ENCODE data around the gene INSYN2A. TPM values are rescaled to one million over a fixed set of nuclear protein-coding genes. Genes with fewer than 3 reads are reported as not detected.

The INSYN2A gene
- polyA plus RNA-seq, 3 donors = not detected

- WGBS (ENCODE audit: insufficient coverage) = 90% methylated on average over 10 of the region's 12 CpGs
- no peaks in the 10 kb centered on the region for H3K9me3 Mint-ChIP-seq
- H3K27ac Mint-ChIP-seq = no peak overlapping the region
- no peak overlapping the region for H3K4me3 Mint-ChIP-seq
- H3K4me1 Mint-ChIP-seq = no peaks in the 10 kb centered on the region
- Histone ChIP-seq H3K9me3 (replicated peaks in 1 of 2; ENCODE audit: control insufficient read depth in 1 of 2, insufficient read depth in 1 of 2, low read length in 2 of 2) (no peaks in the 10 kb centered on the region), H3K4me2 (replicated peaks; ENCODE audit: extremely low read depth, low read length, poor library complexity, severe bottlenecking) (no peak overlapping the region), H3K27me3 (ENCODE audit: control insufficient read depth in 2 of 2, insufficient read depth in 2 of 2, low read length in 2 of 2) (no peaks in the 10 kb centered on the region), H3K9ac (ENCODE audit: insufficient read depth, low read length, poor library complexity, severe bottlenecking) (no peak overlapping the region), H4K20me1 (ENCODE audit: insufficient read depth, low read length) (no peaks in the 10 kb centered on the region), H2AFZ (ENCODE audit: insufficient read depth, low read depth, low read length, poor library complexity, severe bottlenecking) (no peak overlapping the region), H3K79me2 (ENCODE audit: insufficient read depth, low read length) (no peaks in the 10 kb centered on the region), H3K27ac (ENCODE audit: low read depth in 1 of 2, low read length in 2 of 2) (no peak overlapping the region), H3K36me3 (replicated peaks in 1 of 2; ENCODE audit: control insufficient read depth in 1 of 2, insufficient read depth in 2 of 2, low read length in 2 of 2) (no peaks in the 10 kb centered on the region), H3K4me3 (replicated peaks in 1 of 3; ENCODE audit: low read depth in 2 of 3, low read length in 3 of 3) (no peak overlapping the region), H3K4me1 (ENCODE audit: control insufficient read depth in 1 of 2, insufficient read depth in 2 of 2, low read length in 2 of 2) (no peaks in the 10 kb centered on the region)
- H3K36me3 Mint-ChIP-seq = no peaks in the 10 kb centered on the region
- peaks cover 0 to 2% (median 1%) of the 10 kb centered on the region in 3 donors for H3K27me3 Mint-ChIP-seq (ENCODE audit: low read depth in 3 of 3)
- intact Hi-C loops (cut with micrococcal nuclease) = no loop called here
- TF ChIP-seq CTCF (IDR thresholded peaks at IDR 0.05) = no peak
- no peak for DNase-seq
These were observed 31.9 kb upstream of the INSYN2A start for GRCh38 chr10:127228195-127228787.

DNA sequence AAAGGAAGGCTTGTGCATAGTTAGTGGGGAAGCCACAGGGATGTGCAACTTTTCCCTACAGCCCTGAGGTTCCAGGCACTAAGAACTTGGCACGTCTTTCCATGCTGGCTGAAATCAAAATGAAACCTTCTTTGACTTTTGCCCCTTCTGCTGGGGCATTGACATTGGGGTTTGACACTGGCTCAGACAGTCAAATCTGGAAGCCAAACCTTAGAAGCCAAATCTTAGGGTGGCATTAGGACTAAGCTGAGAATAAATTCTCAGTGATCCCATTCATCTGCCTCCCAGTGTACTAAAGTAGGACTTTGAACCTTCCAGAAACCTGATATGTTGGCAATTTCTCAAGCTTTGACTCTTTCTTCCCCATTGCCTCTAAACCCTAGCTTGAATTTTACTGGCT, 31.3 kb upstream of the INSYN2A start:
- intact Hi-C loops (cut with micrococcal nuclease) = no loop called here
- Mint-ChIP-seq H3K27me3 (ENCODE audit: low read depth in 3 of 3) (peaks cover 0 to 2% (median 1%) of the 10 kb centered on the region in 3 donors), H3K4me1 (no peaks in the 10 kb centered on the region), H3K4me3 (no peak overlapping the region), H3K9me3 (no peaks in the 10 kb centered on the region), H3K27ac (no peak overlapping the region), H3K36me3 (no peaks in the 10 kb centered on the region)
- no peak for TF ChIP-seq CTCF (IDR thresholded peaks at IDR 0.05)
- Histone ChIP-seq H3K27ac (ENCODE audit: low read depth in 1 of 2, low read length in 2 of 2) (no peak overlapping the region), H3K9me3 (replicated peaks in 1 of 2; ENCODE audit: control insufficient read depth in 1 of 2, insufficient read depth in 1 of 2, low read length in 2 of 2) (no peaks in the 10 kb centered on the region), H3K27me3 (ENCODE audit: control insufficient read depth in 2 of 2, insufficient read depth in 2 of 2, low read length in 2 of 2) (no peaks in the 10 kb centered on the region), H3K79me2 (ENCODE audit: insufficient read depth, low read length) (no peaks in the 10 kb centered on the region), H2AFZ (ENCODE audit: insufficient read depth, low read depth, low read length, poor library complexity, severe bottlenecking) (no peak overlapping the region), H3K4me3 (replicated peaks in 1 of 3; ENCODE audit: low read depth in 2 of 3, low read length in 3 of 3) (no peak overlapping the region), H3K4me2 (replicated peaks; ENCODE audit: extremely low read depth, low read length, poor library complexity, severe bottlenecking) (no peak overlapping the region), H3K36me3 (replicated peaks in 1 of 2; ENCODE audit: control insufficient read depth in 1 of 2, insufficient read depth in 2 of 2, low read length in 2 of 2) (no peaks in the 10 kb centered on the region), H3K4me1 (ENCODE audit: control insufficient read depth in 1 of 2, insufficient read depth in 2 of 2, low read length in 2 of 2) (no peaks in the 10 kb centered on the region), H3K9ac (ENCODE audit: insufficient read depth, low read length, poor library complexity, severe bottlenecking) (no peak overlapping the region), H4K20me1 (ENCODE audit: insufficient read depth, low read length) (no peaks in the 10 kb centered on the region)
- DNase-seq = no peak
- WGBS (ENCODE audit: insufficient coverage) = 100% methylated on average over 1 of the region's 1 CpG
